Measurements from ENCODE around the gene TMEM250. TPM values are rescaled to one million over a fixed set of nuclear protein-coding genes. Genes with fewer than 3 reads are reported as not detected.

The TMEM250 gene
- total RNA-seq, 1 experiment from 2014 or later, result 37.5 TPM

- no peaks in the 10 kb centered on the region for H3K27me3 ChIP-seq (ENCODE audit: insufficient read depth, low read length)
- POLR2A ChIA-PET, result no interaction called here
- no peak overlapping the region for H3K4me3 ChIP-seq (replicated peaks in 1 of 2; ENCODE audit: low read depth in 1 of 2, low read length in 2 of 2)
- no TSS peak for BruUV-seq (replicated peaks)
- no peaks in the 10 kb centered on the region for H4K20me1 ChIP-seq (ENCODE audit: insufficient read depth)
- intact Hi-C loops (cut with micrococcal nuclease), result no loop called here
- H3K27ac ChIP-seq (ENCODE audit: low read depth, low read length), result no peak overlapping the region
- DNase-seq (ENCODE audit: low read depth, low spot score) (no peak), ATAC-seq (no peak)
- no peak overlapping the region for H3K4me2 ChIP-seq (ENCODE audit: low read length)
- H3K9me2 ChIP-seq (ENCODE audit: insufficient read depth), result no peaks in the 10 kb centered on the region
- RAD21 ChIA-PET (ENCODE audit: low non-redundant PET in 1 of 2, low total read pairs in 2 of 2, uncharacterized antibody in 2 of 2, unreplicated experiment in 2 of 2), result no interaction called here
- no peaks in the 10 kb centered on the region for H3K9me3 ChIP-seq (ENCODE audit: control insufficient read depth in 1 of 2, insufficient read depth in 1 of 2, low read depth in 1 of 2, low read length in 2 of 2)
- CTCF ChIA-PET, result no interaction called here
- no peak overlapping the region for H3K9ac ChIP-seq (ENCODE audit: low read length)
- H3K36me3 ChIP-seq (ENCODE audit: control insufficient read depth in 1 of 2, insufficient read depth in 2 of 2, low read length in 2 of 2), result no peaks in the 10 kb centered on the region; a peak in 1 of 4 replicates
- H2AFZ ChIP-seq (ENCODE audit: low read depth, low read length, poor library complexity, severe bottlenecking), result no peak overlapping the region
- H3K79me2 ChIP-seq (ENCODE audit: insufficient read depth, low read length), result peaks cover 78% of the 10 kb centered on the region
- H3K4me1 ChIP-seq (ENCODE audit: control insufficient read depth in 1 of 2, insufficient read depth in 2 of 2, low read length in 2 of 2), result peaks cover 0 to 5% of the 10 kb centered on the region in 2 experiments; a peak in 2 of 4 replicates
- TF ChIP-seq YY1 (IDR thresholded peaks at IDR 0.05; ENCODE audit: extremely low read depth, insufficient replicate concordance, low read depth, low read length), result no peak
Measured at GRCh38 chr9:136075881-136076678, 42.6 kb downstream of the TMEM250 start.

GRCh38 chr9:136075134-136075841, 43.4 kb downstream of the TMEM250 start:
- Histone ChIP-seq H3K79me2 (ENCODE audit: insufficient read depth, low read length) (peaks cover 78% of the 10 kb centered on the region), H3K4me1 (ENCODE audit: control insufficient read depth in 1 of 2, insufficient read depth in 2 of 2, low read length in 2 of 2) (peaks cover 0 to 3% of the 10 kb centered on the region in 2 experiments; a peak in 2 of 4 replicates), H3K9ac (ENCODE audit: low read length) (no peak overlapping the region), H3K27me3 (ENCODE audit: insufficient read depth, low read length) (no peaks in the 10 kb centered on the region), H3K9me3 (ENCODE audit: control insufficient read depth in 1 of 2, insufficient read depth in 1 of 2, low read depth in 1 of 2, low read length in 2 of 2) (no peaks in the 10 kb centered on the region), H3K36me3 (ENCODE audit: control insufficient read depth in 1 of 2, insufficient read depth in 2 of 2, low read length in 2 of 2) (no peaks in the 10 kb centered on the region; a peak in 1 of 4 replicates), H3K4me3 (replicated peaks in 1 of 2; ENCODE audit: low read depth in 1 of 2, low read length in 2 of 2) (no peak overlapping the region), H2AFZ (ENCODE audit: low read depth, low read length, poor library complexity, severe bottlenecking) (no peak overlapping the region), H3K27ac (ENCODE audit: low read depth, low read length) (no peak overlapping the region), H3K9me2 (ENCODE audit: insufficient read depth) (no peaks in the 10 kb centered on the region), H4K20me1 (ENCODE audit: insufficient read depth) (no peaks in the 10 kb centered on the region), H3K4me2 (ENCODE audit: low read length) (no peak overlapping the region)
- ChIA-PET POLR2A (no interaction called here), RAD21 (ENCODE audit: low non-redundant PET in 1 of 2, low total read pairs in 2 of 2, uncharacterized antibody in 2 of 2, unreplicated experiment in 2 of 2) (no interaction called here), CTCF (no interaction called here)
- no peak for ATAC-seq
- no TSS peak for BruUV-seq (replicated peaks)
- intact Hi-C loops (cut with micrococcal nuclease), result no loop called here
- DNase-seq (ENCODE audit: low read depth, low spot score), result no peak
- TF ChIP-seq JUND (IDR thresholded peaks at IDR 0.05), result no peak
- TF ChIP-seq RAD21 (IDR thresholded peaks at IDR 0.05; ENCODE audit: low read depth), result no peak
- no peak for TF ChIP-seq CEBPB (IDR thresholded peaks at IDR 0.05; ENCODE audit: low read depth)
- TF ChIP-seq POLR2A (IDR thresholded peaks at IDR 0.05; ENCODE audit: borderline replicate concordance, extremely low read depth, insufficient read depth, insufficient read length), result no peak
- TF ChIP-seq SRF (IDR thresholded peaks at IDR 0.05; ENCODE audit: low read depth), result no peak
- TF ChIP-seq REST (IDR thresholded peaks at IDR 0.05; ENCODE audit: low read depth), result no peak
- TF ChIP-seq SIN3A (IDR thresholded peaks at IDR 0.05; ENCODE audit: low read depth), result no peak
- no peak for TF ChIP-seq MAX (IDR thresholded peaks at IDR 0.05)
- no peak for TF ChIP-seq POLR2AphosphoS5 (IDR thresholded peaks at IDR 0.05; ENCODE audit: low read depth, low read length)
- no peak for TF ChIP-seq ZNF274 (IDR thresholded peaks at IDR 0.05; ENCODE audit: low read depth, low read length)
- no peak for TF ChIP-seq ATF3 (IDR thresholded peaks at IDR 0.05)
- no peak for TF ChIP-seq EZH2 (IDR thresholded peaks at IDR 0.05)
